ENCODE measurements around the gene RNF169.

DNA sequence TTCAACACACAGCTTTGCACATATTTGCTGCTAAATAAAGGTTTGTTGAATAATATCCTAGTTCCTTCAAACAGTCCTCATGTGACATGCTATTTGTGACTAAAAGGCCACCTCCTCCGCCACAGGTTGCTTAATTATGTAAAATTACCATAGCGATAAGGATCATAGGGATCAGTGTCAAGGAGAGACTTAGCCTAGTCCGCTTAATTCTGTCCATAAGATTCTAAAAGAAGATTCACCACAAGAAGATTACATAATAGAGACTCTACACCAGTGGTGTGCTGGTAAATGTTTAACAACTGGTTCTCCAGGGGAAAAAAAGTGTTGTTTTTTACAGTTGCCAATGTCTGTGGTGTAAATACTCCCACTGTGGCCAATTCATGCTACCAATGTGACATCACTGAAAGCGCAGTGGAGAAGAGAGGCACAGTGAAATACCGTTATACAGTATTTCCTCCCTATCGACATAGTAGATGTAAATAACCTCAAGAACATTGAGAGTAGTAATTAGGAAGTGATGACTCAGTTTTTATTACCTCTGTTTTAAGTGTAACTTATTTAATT is 13.2 kb upstream of the RNF169 start:
- no peak for TF ChIP-seq POLR2AphosphoS5 (IDR thresholded peaks at IDR 0.05; ENCODE audit: low read depth, low read length)
- no peak for TF ChIP-seq POLR2A (IDR thresholded peaks at IDR 0.05; ENCODE audit: low read depth, low read length)
- no peak for TF ChIP-seq TAF1 (IDR thresholded peaks at IDR 0.05; ENCODE audit: borderline replicate concordance, low read depth, low read length)
